Measurements from ENCODE around the gene SKAP1. TPM values are rescaled to one million over a fixed set of nuclear protein-coding genes. Genes with fewer than 3 reads are reported as not detected.

Gene SKAP1
- 1 to 10 TPM in 5 of 7 donors, under 1 TPM in 1, not detected in 1; 0.30 to 6.0 (median 2.4) TPM for total RNA-seq
- 1 to 10 TPM in 1 of 2 donors, under 1 TPM in 1; 0.70 to 4.8 TPM for polyA plus RNA-seq
- long read RNA-seq, donor 1, partial matches to known transcripts, result 0 of 2 reads
- long read RNA-seq, donor 1, other reads (novel, unspliced or antisense), result 2 of 2 reads
- long read RNA-seq, donor 2, partial matches to known transcripts, result 0 of 22 reads
- long read RNA-seq, donor 2, other reads (novel, unspliced or antisense), result 22 of 22 reads
- long read RNA-seq, donor 3, partial matches to known transcripts, result 0 of 3 reads
- long read RNA-seq, donor 3, other reads (novel, unspliced or antisense), result 1 of 3 reads

GRCh38 chr17:48429638-48430586, at the start of gene SKAP1:
Gene SKAP1 (minus strand): TSS chr17:48430214.
- no peaks in the 10 kb centered on the region for H3K36me3 ChIP-seq
- no peak within 1 kb of the TSS for H3K27ac ChIP-seq
- no peaks in the 10 kb centered on the region for H3K4me1 ChIP-seq (ENCODE audit: insufficient read depth)
- TF ChIP-seq EP300 (IDR thresholded peaks at IDR 0.05), result no peak
- TF ChIP-seq POLR2A (IDR thresholded peaks at IDR 0.05), result no peak
- TF ChIP-seq CTCF (IDR thresholded peaks at IDR 0.05), result no peak
- no peaks in the 10 kb centered on the region for H3K27me3 ChIP-seq
- intact Hi-C loops (cut with DNase I), result no loop called here
- 14 to 17% (median 16%) methylated on average over 59 to 65 of the region's 65 CpGs for WGBS, 3 donors
- DNase-seq, result no peak
- H3K9me3 ChIP-seq, result no peaks in the 10 kb centered on the region
- no peak within 1 kb of the TSS for H3K4me3 ChIP-seq

- H3K4me1 ChIP-seq (ENCODE audit: insufficient read depth), result no peaks in the 10 kb centered on the region
- WGBS, 3 donors, result 28 to 56% (median 37%) methylated on average over 2 of the region's 2 CpGs
- TF ChIP-seq EP300 (IDR thresholded peaks at IDR 0.05) (no peak), POLR2A (IDR thresholded peaks at IDR 0.05) (no peak), CTCF (IDR thresholded peaks at IDR 0.05) (no peak)
- intact Hi-C loops (cut with DNase I), result no loop called here
- no peak overlapping the region for H3K27ac ChIP-seq
- H3K36me3 ChIP-seq, result no peaks in the 10 kb centered on the region
- H3K4me3 ChIP-seq, result no peak overlapping the region
- no peaks in the 10 kb centered on the region for H3K9me3 ChIP-seq
- H3K27me3 ChIP-seq, result no peaks in the 10 kb centered on the region
- DNase-seq, result no peak
Observed at GRCh38 chr17:48479014-48479402, 49.0 kb upstream of the SKAP1 start.

- Histone ChIP-seq H3K36me3 (no peaks in the 10 kb centered on the region), H3K27me3 (no peaks in the 10 kb centered on the region), H3K27ac (no peak overlapping the region), H3K9me3 (no peaks in the 10 kb centered on the region), H3K4me3 (no peak overlapping the region), H3K4me1 (ENCODE audit: insufficient read depth) (no peaks in the 10 kb centered on the region)
- TF ChIP-seq POLR2A (IDR thresholded peaks at IDR 0.05), result no peak
- no peak for TF ChIP-seq EP300 (IDR thresholded peaks at IDR 0.05)
- TF ChIP-seq CTCF (IDR thresholded peaks at IDR 0.05), result no peak
- intact Hi-C loops (cut with DNase I), result no loop called here
- DNase-seq, result no peak
- WGBS, 3 donors, result 60 to 66% (median 66%) methylated on average over 9 of the region's 9 CpGs
Observed at GRCh38 chr17:48478224-48479013, 48.4 kb upstream of the SKAP1 start.

GRCh38 chr17:48477221-48477620, 47.2 kb upstream of the SKAP1 start:
- H3K27me3 ChIP-seq, result no peaks in the 10 kb centered on the region
- no peak for DNase-seq
- TF ChIP-seq POLR2A (IDR thresholded peaks at IDR 0.05), result no peak
- TF ChIP-seq CTCF (IDR thresholded peaks at IDR 0.05), result no peak
- TF ChIP-seq EP300 (IDR thresholded peaks at IDR 0.05), result no peak
- no peaks in the 10 kb centered on the region for H3K9me3 ChIP-seq
- no peaks in the 10 kb centered on the region for H3K36me3 ChIP-seq
- no peak overlapping the region for H3K4me3 ChIP-seq
- intact Hi-C loops (cut with DNase I), result no loop called here
- WGBS, 3 donors, result 24 to 31% (median 26%) methylated on average over 1 of the region's 1 CpG
- H3K4me1 ChIP-seq (ENCODE audit: insufficient read depth), result no peaks in the 10 kb centered on the region
- no peak overlapping the region for H3K27ac ChIP-seq

Measured in ovary (tissue), 10 donors.